ENCODE results near the gene RHOD. TPM values are rescaled to one million over a fixed set of nuclear protein-coding genes. Genes with fewer than 3 reads are reported as not detected.

RHOD gene
- total and polyA plus RNA-seq, 9 of the 15 experiments (the other 6 are each of a cell fraction or from before 2014, with no cell fraction given): not detected

DNA sequence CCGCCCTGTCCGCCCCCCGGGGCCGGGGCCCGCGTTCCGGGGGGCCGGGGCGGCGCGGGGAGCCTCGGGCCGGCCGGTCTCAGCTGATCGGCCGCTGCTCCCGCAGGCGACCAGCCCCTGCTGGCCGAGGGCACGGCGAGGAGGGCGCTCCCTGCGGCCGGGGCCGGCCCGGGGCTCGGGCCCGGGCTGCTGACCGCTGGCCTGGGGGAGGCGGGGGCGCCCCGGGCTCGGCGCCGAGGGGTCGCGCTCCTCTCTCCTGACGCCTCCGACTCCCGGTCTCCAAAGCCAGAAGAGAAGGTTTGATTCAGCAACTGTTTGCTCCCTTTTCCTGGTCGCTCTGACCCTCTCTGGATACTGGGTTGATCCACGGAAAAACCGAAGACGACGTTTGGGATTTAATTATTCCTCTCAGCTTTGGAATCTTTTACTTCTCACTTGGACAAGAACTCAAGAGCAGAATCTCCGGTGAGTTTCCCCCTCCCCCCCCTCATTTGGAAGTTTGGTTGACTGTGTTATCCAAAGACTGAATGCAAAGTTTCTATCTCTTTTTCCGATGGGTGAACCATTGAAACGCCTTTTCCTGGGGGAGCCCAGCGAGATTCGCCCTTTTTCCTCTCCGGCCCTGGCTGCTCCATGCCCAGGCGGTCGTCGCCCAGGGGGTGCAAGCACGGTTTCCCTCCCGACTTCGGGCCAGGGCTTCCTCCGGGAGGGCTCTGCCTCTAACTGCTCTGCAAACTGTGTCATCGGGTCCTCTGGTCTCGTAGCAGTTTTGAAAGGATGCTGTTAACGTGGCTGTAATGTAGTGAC lies 63.1 kb downstream of the RHOD start (continued):
- TF ChIP-seq, protein P1, sequence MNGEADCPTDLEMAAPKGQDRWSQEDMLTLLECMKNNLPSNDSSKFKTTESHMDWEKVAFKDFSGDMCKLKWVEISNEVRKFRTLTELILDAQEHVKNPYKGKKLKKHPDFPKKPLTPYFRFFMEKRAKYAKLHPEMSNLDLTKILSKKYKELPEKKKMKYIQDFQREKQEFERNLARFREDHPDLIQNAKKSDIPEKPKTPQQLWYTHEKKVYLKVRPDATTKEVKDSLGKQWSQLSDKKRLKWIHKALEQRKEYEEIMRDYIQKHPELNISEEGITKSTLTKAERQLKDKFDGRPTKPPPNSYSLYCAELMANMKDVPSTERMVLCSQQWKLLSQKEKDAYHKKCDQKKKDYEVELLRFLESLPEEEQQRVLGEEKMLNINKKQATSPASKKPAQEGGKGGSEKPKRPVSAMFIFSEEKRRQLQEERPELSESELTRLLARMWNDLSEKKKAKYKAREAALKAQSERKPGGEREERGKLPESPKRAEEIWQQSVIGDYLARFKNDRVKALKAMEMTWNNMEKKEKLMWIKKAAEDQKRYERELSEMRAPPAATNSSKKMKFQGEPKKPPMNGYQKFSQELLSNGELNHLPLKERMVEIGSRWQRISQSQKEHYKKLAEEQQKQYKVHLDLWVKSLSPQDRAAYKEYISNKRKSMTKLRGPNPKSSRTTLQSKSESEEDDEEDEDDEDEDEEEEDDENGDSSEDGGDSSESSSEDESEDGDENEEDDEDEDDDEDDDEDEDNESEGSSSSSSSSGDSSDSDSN (IDR thresholded peaks at IDR 0.05; ENCODE audit: borderline replicate concordance in 1 of 2, low read depth in 2 of 2, low read length in 2 of 2): peak; percentile 92 to 93
- TF ChIP-seq BRD9 (IDR thresholded peaks at IDR 0.05; ENCODE audit: low read depth, partially characterized antibody) (peak; percentile 6), BDP1 (IDR thresholded peaks at IDR 0.05; ENCODE audit: insufficient read depth, insufficient read length) (no peak), TBP (optimal IDR thresholded peaks at IDR 0.05; ENCODE audit: low read depth, low read length) (peak; percentile 19), MED1 (CRISPR knock-in tag; IDR thresholded peaks at IDR 0.05; ENCODE audit: borderline replicate concordance) (no peak), PHF8 (IDR thresholded peaks at IDR 0.05; ENCODE audit: borderline replicate concordance, low read length) (peak; percentile 18; the same call in 1 of the 2 replicates), SIN3B (IDR thresholded peaks at IDR 0.05; ENCODE audit: low read depth) (0 out of 2 replicates have a peak, but pooled peaks have one; percentile 15), SIN3A (IDR thresholded peaks at IDR 0.05; ENCODE audit: borderline replicate concordance in 2 of 2, control insufficient read depth in 1 of 2, low read depth in 2 of 2, low read length in 2 of 2) (peak in 1 of 2 experiments; percentile 76; a peak in 1 of 4 replicates), RBM14 (IDR thresholded peaks at IDR 0.05; ENCODE audit: borderline replicate concordance, insufficient read depth, low read depth, low read length) (no peak), KDM4B (IDR thresholded peaks at IDR 0.05; ENCODE audit: borderline replicate concordance in 2 of 2, low read depth in 1 of 2) (no peak)
- TF ChIP-seq, protein P2, sequence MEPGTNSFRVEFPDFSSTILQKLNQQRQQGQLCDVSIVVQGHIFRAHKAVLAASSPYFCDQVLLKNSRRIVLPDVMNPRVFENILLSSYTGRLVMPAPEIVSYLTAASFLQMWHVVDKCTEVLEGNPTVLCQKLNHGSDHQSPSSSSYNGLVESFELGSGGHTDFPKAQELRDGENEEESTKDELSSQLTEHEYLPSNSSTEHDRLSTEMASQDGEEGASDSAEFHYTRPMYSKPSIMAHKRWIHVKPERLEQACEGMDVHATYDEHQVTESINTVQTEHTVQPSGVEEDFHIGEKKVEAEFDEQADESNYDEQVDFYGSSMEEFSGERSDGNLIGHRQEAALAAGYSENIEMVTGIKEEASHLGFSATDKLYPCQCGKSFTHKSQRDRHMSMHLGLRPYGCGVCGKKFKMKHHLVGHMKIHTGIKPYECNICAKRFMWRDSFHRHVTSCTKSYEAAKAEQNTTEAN (CRISPR knock-in tag; IDR thresholded peaks at IDR 0.05): 0 out of 2 replicates have a peak, but pooled peaks have one; percentile 30
- TF ChIP-seq, protein P3, sequence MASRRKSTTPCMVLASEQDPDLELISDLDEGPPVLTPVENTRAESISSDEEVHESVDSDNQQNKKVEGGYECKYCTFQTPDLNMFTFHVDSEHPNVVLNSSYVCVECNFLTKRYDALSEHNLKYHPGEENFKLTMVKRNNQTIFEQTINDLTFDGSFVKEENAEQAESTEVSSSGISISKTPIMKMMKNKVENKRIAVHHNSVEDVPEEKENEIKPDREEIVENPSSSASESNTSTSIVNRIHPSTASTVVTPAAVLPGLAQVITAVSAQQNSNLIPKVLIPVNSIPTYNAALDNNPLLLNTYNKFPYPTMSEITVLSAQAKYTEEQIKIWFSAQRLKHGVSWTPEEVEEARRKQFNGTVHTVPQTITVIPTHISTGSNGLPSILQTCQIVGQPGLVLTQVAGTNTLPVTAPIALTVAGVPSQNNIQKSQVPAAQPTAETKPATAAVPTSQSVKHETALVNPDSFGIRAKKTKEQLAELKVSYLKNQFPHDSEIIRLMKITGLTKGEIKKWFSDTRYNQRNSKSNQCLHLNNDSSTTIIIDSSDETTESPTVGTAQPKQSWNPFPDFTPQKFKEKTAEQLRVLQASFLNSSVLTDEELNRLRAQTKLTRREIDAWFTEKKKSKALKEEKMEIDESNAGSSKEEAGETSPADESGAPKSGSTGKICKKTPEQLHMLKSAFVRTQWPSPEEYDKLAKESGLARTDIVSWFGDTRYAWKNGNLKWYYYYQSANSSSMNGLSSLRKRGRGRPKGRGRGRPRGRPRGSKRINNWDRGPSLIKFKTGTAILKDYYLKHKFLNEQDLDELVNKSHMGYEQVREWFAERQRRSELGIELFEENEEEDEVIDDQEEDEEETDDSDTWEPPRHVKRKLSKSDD (conservative IDR thresholded peaks at IDR 0.05; ENCODE audit: low read length): no peak
- TF ChIP-seq, protein P4, sequence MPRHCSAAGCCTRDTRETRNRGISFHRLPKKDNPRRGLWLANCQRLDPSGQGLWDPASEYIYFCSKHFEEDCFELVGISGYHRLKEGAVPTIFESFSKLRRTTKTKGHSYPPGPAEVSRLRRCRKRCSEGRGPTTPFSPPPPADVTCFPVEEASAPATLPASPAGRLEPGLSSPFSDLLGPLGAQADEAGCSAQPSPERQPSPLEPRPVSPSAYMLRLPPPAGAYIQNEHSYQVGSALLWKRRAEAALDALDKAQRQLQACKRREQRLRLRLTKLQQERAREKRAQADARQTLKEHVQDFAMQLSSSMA (CRISPR knock-in tag; IDR thresholded peaks at IDR 0.05): no peak
- TF ChIP-seq, protein P5, sequence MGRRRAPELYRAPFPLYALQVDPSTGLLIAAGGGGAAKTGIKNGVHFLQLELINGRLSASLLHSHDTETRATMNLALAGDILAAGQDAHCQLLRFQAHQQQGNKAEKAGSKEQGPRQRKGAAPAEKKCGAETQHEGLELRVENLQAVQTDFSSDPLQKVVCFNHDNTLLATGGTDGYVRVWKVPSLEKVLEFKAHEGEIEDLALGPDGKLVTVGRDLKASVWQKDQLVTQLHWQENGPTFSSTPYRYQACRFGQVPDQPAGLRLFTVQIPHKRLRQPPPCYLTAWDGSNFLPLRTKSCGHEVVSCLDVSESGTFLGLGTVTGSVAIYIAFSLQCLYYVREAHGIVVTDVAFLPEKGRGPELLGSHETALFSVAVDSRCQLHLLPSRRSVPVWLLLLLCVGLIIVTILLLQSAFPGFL (CRISPR knock-in tag; IDR thresholded peaks at IDR 0.05): 0 out of 2 replicates have a peak, but pooled peaks have one; percentile 71

All from K562 (cell line).